Measurements from ENCODE around the gene PDE3B.
"Not testable (repeated sequence)": the region's sequence is repeated elsewhere in the genome, so short reads cannot be mapped to it uniquely, and the experiment has no call there.

PDE3B gene

GRCh38 chr11:14725150-14725549, 81.5 kb downstream of the PDE3B start:
- Histone ChIP-seq H3K9me3 (ENCODE audit: insufficient read depth, low read length) (no peaks in the 10 kb centered on the region), H3K9ac (ENCODE audit: insufficient read length, low read depth) (no peak overlapping the region), H3K27me3 (ENCODE audit: insufficient read depth, insufficient read length) (no peaks in the 10 kb centered on the region), H3K4me1 (ENCODE audit: insufficient read depth, insufficient read length) (no peaks in the 10 kb centered on the region), H3K4me3 (ENCODE audit: insufficient read length, low read depth) (no peak overlapping the region), H3K36me3 (ENCODE audit: insufficient read depth, insufficient read length, low read length) (no peaks in the 10 kb centered on the region)
- DNase-seq (ENCODE audit: low read depth, low spot score) = no peak
- TF ChIP-seq ZNF274 (IDR thresholded peaks at IDR 0.05; ENCODE audit: low read depth, low read length) = no peak
- no peak for TF ChIP-seq SUZ12 (IDR thresholded peaks at IDR 0.05; ENCODE audit: extremely low read depth, insufficient read depth, insufficient read length)
- no peak for TF ChIP-seq YY1 (IDR thresholded peaks at IDR 0.05; ENCODE audit: insufficient read depth, insufficient read length)

GRCh38 chr11:14727215-14727614, 83.6 kb downstream of the PDE3B start:
- no peaks in the 10 kb centered on the region for H3K36me3 ChIP-seq (ENCODE audit: insufficient read depth, insufficient read length, low read length)
- H3K27me3 ChIP-seq (ENCODE audit: insufficient read depth, insufficient read length) = no peaks in the 10 kb centered on the region
- TF ChIP-seq ZNF274 (IDR thresholded peaks at IDR 0.05; ENCODE audit: low read depth, low read length) = no peak
- no peak for TF ChIP-seq SUZ12 (IDR thresholded peaks at IDR 0.05; ENCODE audit: extremely low read depth, insufficient read depth, insufficient read length)
- no peak for TF ChIP-seq YY1 (IDR thresholded peaks at IDR 0.05; ENCODE audit: insufficient read depth, insufficient read length)
- H3K4me1 ChIP-seq (ENCODE audit: insufficient read depth, insufficient read length) = no peaks in the 10 kb centered on the region
- H3K4me3 ChIP-seq (ENCODE audit: insufficient read length, low read depth) = no peak overlapping the region
- no peaks in the 10 kb centered on the region for H3K9me3 ChIP-seq (ENCODE audit: insufficient read depth, low read length)
- no peak overlapping the region for H3K9ac ChIP-seq (ENCODE audit: insufficient read length, low read depth)
- no peak for DNase-seq (ENCODE audit: low read depth, low spot score)

GRCh38 chr11:14727746-14728145, 84.1 kb downstream of the PDE3B start:
- Histone ChIP-seq H3K36me3 (ENCODE audit: insufficient read depth, insufficient read length, low read length) (no peaks in the 10 kb centered on the region), H3K27me3 (ENCODE audit: insufficient read depth, insufficient read length) (no peaks in the 10 kb centered on the region), H3K4me3 (ENCODE audit: insufficient read length, low read depth) (no peak overlapping the region), H3K9ac (ENCODE audit: insufficient read length, low read depth) (no peak overlapping the region), H3K9me3 (ENCODE audit: insufficient read depth, low read length) (no peaks in the 10 kb centered on the region), H3K4me1 (ENCODE audit: insufficient read depth, insufficient read length) (no peaks in the 10 kb centered on the region)
- TF ChIP-seq SUZ12 (IDR thresholded peaks at IDR 0.05; ENCODE audit: extremely low read depth, insufficient read depth, insufficient read length) (no peak), ZNF274 (IDR thresholded peaks at IDR 0.05; ENCODE audit: low read depth, low read length) (no peak), YY1 (IDR thresholded peaks at IDR 0.05; ENCODE audit: insufficient read depth, insufficient read length) (no peak)
- no peak for DNase-seq (ENCODE audit: low read depth, low spot score)

- not testable (repeated sequence) for DNase-seq (ENCODE audit: low read depth, low spot score); H3K4me1 ChIP-seq (ENCODE audit: insufficient read depth, insufficient read length); H3K9me3 ChIP-seq (ENCODE audit: insufficient read depth, low read length); H3K4me3 ChIP-seq (ENCODE audit: insufficient read length, low read depth); H3K27me3 ChIP-seq (ENCODE audit: insufficient read depth, insufficient read length); H3K9ac ChIP-seq (ENCODE audit: insufficient read length, low read depth); H3K36me3 ChIP-seq (ENCODE audit: insufficient read depth, insufficient read length, low read length)
Observed at GRCh38 chr11:14740539-14740938, 96.9 kb downstream of the PDE3B start.

- Histone ChIP-seq H3K4me3 (ENCODE audit: insufficient read length, low read depth) (no peak overlapping the region), H3K4me1 (ENCODE audit: insufficient read depth, insufficient read length) (no peaks in the 10 kb centered on the region), H3K9ac (ENCODE audit: insufficient read length, low read depth) (no peak overlapping the region), H3K9me3 (ENCODE audit: insufficient read depth, low read length) (no peaks in the 10 kb centered on the region), H3K27me3 (ENCODE audit: insufficient read depth, insufficient read length) (no peaks in the 10 kb centered on the region), H3K36me3 (ENCODE audit: insufficient read depth, insufficient read length, low read length) (no peaks in the 10 kb centered on the region)
- no peak for DNase-seq (ENCODE audit: low read depth, low spot score)
- TF ChIP-seq YY1 (IDR thresholded peaks at IDR 0.05; ENCODE audit: insufficient read depth, insufficient read length) = no peak
- TF ChIP-seq ZNF274 (IDR thresholded peaks at IDR 0.05; ENCODE audit: low read depth, low read length) = no peak
- no peak for TF ChIP-seq SUZ12 (IDR thresholded peaks at IDR 0.05; ENCODE audit: extremely low read depth, insufficient read depth, insufficient read length)
Observed at GRCh38 chr11:14741195-14741594, 97.6 kb downstream of the PDE3B start.

- no peak for DNase-seq (ENCODE audit: low read depth, low spot score)
- no peak overlapping the region for H3K4me3 ChIP-seq (ENCODE audit: insufficient read length, low read depth)
- H3K36me3 ChIP-seq (ENCODE audit: insufficient read depth, insufficient read length, low read length) = no peaks in the 10 kb centered on the region
- no peak overlapping the region for H3K9ac ChIP-seq (ENCODE audit: insufficient read length, low read depth)
- no peaks in the 10 kb centered on the region for H3K27me3 ChIP-seq (ENCODE audit: insufficient read depth, insufficient read length)
- H3K4me1 ChIP-seq (ENCODE audit: insufficient read depth, insufficient read length) = no peaks in the 10 kb centered on the region
- TF ChIP-seq SUZ12 (IDR thresholded peaks at IDR 0.05; ENCODE audit: extremely low read depth, insufficient read depth, insufficient read length) (no peak), YY1 (IDR thresholded peaks at IDR 0.05; ENCODE audit: insufficient read depth, insufficient read length) (no peak), ZNF274 (IDR thresholded peaks at IDR 0.05; ENCODE audit: low read depth, low read length) (no peak)
- no peaks in the 10 kb centered on the region for H3K9me3 ChIP-seq (ENCODE audit: insufficient read depth, low read length)
Observed at GRCh38 chr11:14742849-14743559, 99.4 kb downstream of the PDE3B start.

GRCh38 chr11:14743667-14744066, 100.1 kb downstream of the PDE3B start:
- DNase-seq (ENCODE audit: low read depth, low spot score); H3K4me1 ChIP-seq (ENCODE audit: insufficient read depth, insufficient read length); H3K27me3 ChIP-seq (ENCODE audit: insufficient read depth, insufficient read length); H3K4me3 ChIP-seq (ENCODE audit: insufficient read length, low read depth); H3K9me3 ChIP-seq (ENCODE audit: insufficient read depth, low read length); H3K36me3 ChIP-seq (ENCODE audit: insufficient read depth, insufficient read length, low read length); H3K9ac ChIP-seq (ENCODE audit: insufficient read length, low read depth): not testable (repeated sequence)
